Sigmoid colon (tissue), 7 donors: ENCODE data around the gene CCNB1IP1. TPM values are rescaled to one million over a fixed set of nuclear protein-coding genes. Genes with fewer than 3 reads are reported as not detected.
"Not testable (repeated sequence)": the region's sequence is repeated elsewhere in the genome, so short reads cannot be mapped to it uniquely, and the experiment has no call there.

Experiments used
- DNase-seq: peaks from one replicate; pipeline ENCODE4 v3.0.0-alpha.2; 2019
- H3K27ac ChIP-seq, 4 donors: fragments of 200-600 bp; sonication (generic); one replicate each; pipeline ENCODE4 v1.5.1; 2016 to 2019; ENCODE audit warnings: mild to moderate bottlenecking in 1 of 4
- H3K27me3 ChIP-seq, 3 donors: fragments of 200-600 bp; sonication (generic); one replicate each; pipeline ENCODE4 v1.5.1; 2019; ENCODE audit warnings: mild to moderate bottlenecking in 1 of 3
- H3K36me3 ChIP-seq, 4 donors: fragments of 200-600 bp; sonication (generic); one replicate each; pipeline ENCODE4 v1.5.1; 2016 to 2019
- H3K4me1 ChIP-seq, 4 donors: fragments of 200-600 bp; sonication (generic); one replicate each; pipeline ENCODE4 v1.5.1; 2017 to 2019
- H3K4me3 ChIP-seq, 4 donors: fragments of 200-600 bp; sonication (generic); one replicate each; pipeline ENCODE4 v1.5.1; 2017 to 2019; ENCODE audit warnings: mild to moderate bottlenecking in 2 of 4, moderate library complexity in 1 of 4
- H3K9me3 ChIP-seq, 4 donors: fragments of 200-600 bp in 3 of 4; sonication (generic) in 3 of 4; one replicate each; pipeline versions ENCODE4 v1.5.1 to v1.6.1; 2013 to 2019
- CTCF ChIP-seq, 4 experiments: fragments of 450-650 bp in 3 of 4; fragments of 200-600 bp in 1 of 4; IDR thresholded peaks; one replicate each; pipeline ENCODE4 v1.5.1; 2016 to 2019; ENCODE audit warnings: antibody characterized with exemption in 4 of 4, mild to moderate bottlenecking in 3 of 4, moderate library complexity in 2 of 4
- EP300 ChIP-seq, 4 donors: sonication (generic); formaldehyde crosslinking; IDR thresholded peaks; one replicate each; pipeline ENCODE4 v1.6.1; 2017; ENCODE audit warnings: antibody characterized with exemption in 4 of 4
- POLR2A ChIP-seq, 2 donors: fragments of 450-650 bp; IDR thresholded peaks; one replicate each; pipeline ENCODE4 v1.6.1; 2016; ENCODE audit warnings: antibody characterized with exemption in 2 of 2, mild to moderate bottlenecking in 2 of 2, moderate library complexity in 2 of 2
- POLR2AphosphoS5 ChIP-seq, 4 donors: sonication (generic); formaldehyde crosslinking; IDR thresholded peaks; one replicate each; pipeline ENCODE4 v1.6.1; 2017; ENCODE audit warnings: antibody characterized with exemption in 4 of 4
- WGBS, 2 donors: extraction: QIAGEN DNeasy Blood & Tissue Kit; methylation state at CpG; one replicate each; pipeline ENCODE4 v1.1.7; 2013; 5-methylcytosine and 5-hydroxymethylcytosine counted together
- intact Hi-C: fragments of 100-400 bp; cut with DNase I; formaldehyde crosslinking; loops from one replicate; pipeline ENCODE4 v1.15.1; 2023
- polyA plus RNA-seq, 3 donors: library from polyadenylated mRNA; stranded (reverse); fragments of 200-250 nt; gene quantifications; one replicate each; pipeline ENCODE4 v1.2.3, GENCODE V29; 2013
- total RNA-seq, 4 donors: library from RNA; depleted of rRNA; stranded (reverse); fragments of >200 nt; gene quantifications; one replicate each; pipeline ENCODE4 v1.1.0, GENCODE V29; 2016
- donor health status: healthy with polysubstance abuse.
- donor health status: Bipolar disorder and iron deficiency.
- donor health status: healthy.

Gene CCNB1IP1
- total and polyA plus RNA-seq, 7 donors: 31.2 to 55.8 (median 44.4) TPM

GRCh38 chr14:20365928-20366327 lies 32.8 kb upstream of the CCNB1IP1 start:
- Histone ChIP-seq H3K4me3 (no peak overlapping the region), H3K27ac (no peak overlapping the region), H3K9me3 (no peaks in the 10 kb centered on the region), H3K36me3 (peaks cover 28 to 88% (median 43%) of the 10 kb centered on the region in 4 donors), H3K27me3 (no peaks in the 10 kb centered on the region), H3K4me1 (no peaks in the 10 kb centered on the region)
- no peak for DNase-seq
- TF ChIP-seq CTCF (IDR thresholded peaks at IDR 0.05) (no peak), EP300 (IDR thresholded peaks at IDR 0.05) (no peak), POLR2A (IDR thresholded peaks at IDR 0.05) (no peak), POLR2AphosphoS5 (IDR thresholded peaks at IDR 0.05) (no peak)
- intact Hi-C loops: no loop called here

GRCh38 chr14:20358474-20358873 lies 25.4 kb upstream of the CCNB1IP1 start:
- H3K27me3 ChIP-seq, DNase-seq, H3K9me3 ChIP-seq, H3K4me3 ChIP-seq, intact Hi-C loops, H3K27ac ChIP-seq, H3K4me1 ChIP-seq: not testable (repeated sequence)
- H3K36me3 ChIP-seq: peaks cover 22 to 76% (median 32%) of the 10 kb centered on the region in 4 donors
- WGBS, 2 donors: 55 to 60% methylated on average over 3 of the region's 3 CpGs

GRCh38 chr14:20356422-20356821 lies 23.3 kb upstream of the CCNB1IP1 start:
- Histone ChIP-seq H3K9me3 (no peaks in the 10 kb centered on the region), H3K4me3 (no peak overlapping the region), H3K27me3 (no peaks in the 10 kb centered on the region), H3K36me3 (peaks cover 22 to 77% (median 39%) of the 10 kb centered on the region in 4 donors), H3K4me1 (no peaks in the 10 kb centered on the region), H3K27ac (no peak overlapping the region)
- intact Hi-C loops: no loop called here
- TF ChIP-seq POLR2A (IDR thresholded peaks at IDR 0.05): no peak
- TF ChIP-seq POLR2AphosphoS5 (IDR thresholded peaks at IDR 0.05): no peak
- no peak for TF ChIP-seq CTCF (IDR thresholded peaks at IDR 0.05)
- TF ChIP-seq EP300 (IDR thresholded peaks at IDR 0.05): no peak
- no peak for DNase-seq
- WGBS, 2 donors: 92 to 97% methylated on average over 3 of the region's 3 CpGs

- intact Hi-C loops: no loop called here
- Histone ChIP-seq H3K36me3 (peaks cover 21 to 95% (median 37%) of the 10 kb centered on the region in 4 donors), H3K4me3 (no peak overlapping the region), H3K27ac (no peak overlapping the region), H3K9me3 (no peaks in the 10 kb centered on the region), H3K27me3 (no peaks in the 10 kb centered on the region), H3K4me1 (no peaks in the 10 kb centered on the region)
- no peak for DNase-seq
- TF ChIP-seq POLR2AphosphoS5 (IDR thresholded peaks at IDR 0.05): no peak
- TF ChIP-seq CTCF (IDR thresholded peaks at IDR 0.05): no peak
- no peak for TF ChIP-seq POLR2A (IDR thresholded peaks at IDR 0.05)
- TF ChIP-seq EP300 (IDR thresholded peaks at IDR 0.05): no peak
Observed at GRCh38 chr14:20350860-20351259, 17.8 kb upstream of the CCNB1IP1 start.

GRCh38 chr14:20350282-20350681 lies 17.2 kb upstream of the CCNB1IP1 start:
- H3K27me3 ChIP-seq: no peaks in the 10 kb centered on the region
- DNase-seq: no peak
- no peak overlapping the region for H3K27ac ChIP-seq
- H3K9me3 ChIP-seq: no peaks in the 10 kb centered on the region
- H3K4me3 ChIP-seq: no peak overlapping the region
- intact Hi-C loops: no loop called here
- H3K36me3 ChIP-seq: peaks cover 19 to 95% (median 34%) of the 10 kb centered on the region in 4 donors
- H3K4me1 ChIP-seq: no peaks in the 10 kb centered on the region
- WGBS, 2 donors: 88 to 95% methylated on average over 2 of the region's 2 CpGs
- TF ChIP-seq POLR2A (IDR thresholded peaks at IDR 0.05) (no peak), CTCF (IDR thresholded peaks at IDR 0.05) (no peak), POLR2AphosphoS5 (IDR thresholded peaks at IDR 0.05) (no peak), EP300 (IDR thresholded peaks at IDR 0.05) (no peak)
